Measurements from ENCODE around the gene RAP1B. TPM values are rescaled to one million over a fixed set of nuclear protein-coding genes. Genes with fewer than 3 reads are reported as not detected.

Gene RAP1B
- total RNA-seq, 2 donors from 2014 or later, result 100 to 102 TPM

- Mint-ChIP-seq H3K36me3 (ENCODE audit: low read depth) (peaks cover 19% of the 10 kb centered on the region), H3K4me1 (peaks cover 39% of the 10 kb centered on the region), H3K4me3 (peak overlapping the region; percentile 91), H3K9me3 (peaks cover 2% of the 10 kb centered on the region), H3K27ac (no peak overlapping the region), H3K27me3 (ENCODE audit: insufficient read depth) (no peaks in the 10 kb centered on the region)
- Histone ChIP-seq H3K27ac (ENCODE audit: low read depth, low read length) (no peak overlapping the region), H3K9ac (ENCODE audit: extremely low read depth, low read length, poor library complexity, severe bottlenecking) (no peak overlapping the region), H3K4me1 (ENCODE audit: control insufficient read depth, insufficient read depth, low read length) (peaks cover 4% of the 10 kb centered on the region), H3K27me3 (ENCODE audit: control insufficient read depth, insufficient read depth, low read length, poor library complexity, severe bottlenecking) (no peaks in the 10 kb centered on the region), H3K4me3 (ENCODE audit: low read length) (peak overlapping the region; percentile 93), H3K9me3 (ENCODE audit: control insufficient read depth, low read length) (no peaks in the 10 kb centered on the region), H3K36me3 (ENCODE audit: control insufficient read depth, insufficient read depth, low read length) (peaks cover 11% of the 10 kb centered on the region)
- TF ChIP-seq CTCF (conservative IDR thresholded peaks at IDR 0.05), result no peak
- 89 to 96% methylated on average over 6 of the region's 6 CpGs for WGBS, 2 experiments (ENCODE audit: insufficient coverage in 1 of 2, insufficient read length in 1 of 2)
- no peak for DNase-seq
Measured at GRCh38 chr12:68612697-68613096, 2.0 kb downstream of the RAP1B start.

GRCh38 chr12:68613209-68613904, 2.7 kb downstream of the RAP1B start:
- Histone ChIP-seq H3K9me3 (ENCODE audit: control insufficient read depth, low read length) (no peaks in the 10 kb centered on the region), H3K4me1 (ENCODE audit: control insufficient read depth, insufficient read depth, low read length) (peaks cover 4% of the 10 kb centered on the region), H3K36me3 (ENCODE audit: control insufficient read depth, insufficient read depth, low read length) (peaks cover 12% of the 10 kb centered on the region), H3K27ac (ENCODE audit: low read depth, low read length) (no peak overlapping the region), H3K4me3 (ENCODE audit: low read length) (peak overlapping the region; percentile 93), H3K27me3 (ENCODE audit: control insufficient read depth, insufficient read depth, low read length, poor library complexity, severe bottlenecking) (no peaks in the 10 kb centered on the region), H3K9ac (ENCODE audit: extremely low read depth, low read length, poor library complexity, severe bottlenecking) (no peak overlapping the region)
- WGBS, 2 experiments (ENCODE audit: insufficient coverage in 1 of 2, insufficient read length in 1 of 2), result 96 to 97% methylated on average over 6 to 18 of the region's 18 CpGs
- TF ChIP-seq CTCF (conservative IDR thresholded peaks at IDR 0.05), result no peak
- peak overlapping the region; percentile 91 for H3K4me3 Mint-ChIP-seq
- peak overlapping the region; percentile 6 for H3K27ac Mint-ChIP-seq
- no peak for DNase-seq
- no peaks in the 10 kb centered on the region for H3K27me3 Mint-ChIP-seq (ENCODE audit: insufficient read depth)
- H3K36me3 Mint-ChIP-seq (ENCODE audit: low read depth), result peaks cover 19% of the 10 kb centered on the region
- H3K9me3 Mint-ChIP-seq, result peaks cover 2% of the 10 kb centered on the region
- H3K4me1 Mint-ChIP-seq, result peaks cover 33% of the 10 kb centered on the region

- peaks cover 25% of the 10 kb centered on the region for H3K36me3 Mint-ChIP-seq (ENCODE audit: low read depth)
- H3K36me3 ChIP-seq (ENCODE audit: control insufficient read depth, insufficient read depth, low read length), result peaks cover 12% of the 10 kb centered on the region
- no peak for TF ChIP-seq CTCF (conservative IDR thresholded peaks at IDR 0.05)
- H3K27me3 Mint-ChIP-seq (ENCODE audit: insufficient read depth), result no peaks in the 10 kb centered on the region
- H3K4me1 Mint-ChIP-seq, result peaks cover 33% of the 10 kb centered on the region
- no peak for DNase-seq
- peak overlapping the region; percentile 8 for H3K4me3 ChIP-seq (ENCODE audit: low read length)
- H3K27ac Mint-ChIP-seq, result no peak overlapping the region
- no peak overlapping the region for H3K9ac ChIP-seq (ENCODE audit: extremely low read depth, low read length, poor library complexity, severe bottlenecking)
- H3K9me3 ChIP-seq (ENCODE audit: control insufficient read depth, low read length), result no peaks in the 10 kb centered on the region
- WGBS, 2 experiments (ENCODE audit: insufficient coverage in 1 of 2, insufficient read length in 1 of 2), result 90 to 100% methylated on average over 4 to 5 of the region's 5 CpGs
- no peak overlapping the region for H3K4me3 Mint-ChIP-seq
- peaks cover 4% of the 10 kb centered on the region for H3K4me1 ChIP-seq (ENCODE audit: control insufficient read depth, insufficient read depth, low read length)
- peaks cover 2% of the 10 kb centered on the region for H3K9me3 Mint-ChIP-seq
- H3K27ac ChIP-seq (ENCODE audit: low read depth, low read length), result no peak overlapping the region
- no peaks in the 10 kb centered on the region for H3K27me3 ChIP-seq (ENCODE audit: control insufficient read depth, insufficient read depth, low read length, poor library complexity, severe bottlenecking)
Measured at GRCh38 chr12:68614105-68614679, 3.5 kb downstream of the RAP1B start.
